ENCODE results near the gene HDAC4.
A peak's percentile ranks its signal among the peaks of the same experiment; 100 is the strongest.

The HDAC4 gene

DNA sequence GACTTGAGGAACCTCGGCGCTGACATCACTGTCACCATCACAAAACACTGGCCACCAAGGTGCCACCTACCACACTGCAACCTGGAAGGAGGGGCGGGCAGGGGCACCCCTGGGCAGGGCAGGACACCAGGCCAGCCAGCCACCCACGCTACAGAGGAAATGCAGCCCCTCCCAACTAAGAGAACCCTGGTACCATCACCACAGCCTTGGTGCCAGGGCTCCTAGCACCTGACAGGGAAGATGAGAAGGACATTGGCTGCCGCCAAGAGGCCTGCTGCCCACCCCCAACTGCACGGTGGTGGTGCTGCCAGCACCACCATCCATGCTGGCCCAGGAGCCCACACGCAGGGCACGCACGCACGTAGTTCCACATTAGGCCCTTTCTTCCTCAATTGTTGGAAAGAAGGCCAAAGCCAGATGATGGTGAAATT lies 88.7 kb downstream of the HDAC4 start:
- Histone ChIP-seq H3K4me1 (ENCODE audit: control insufficient read depth in 1 of 2, insufficient read depth in 1 of 2, low read depth in 1 of 2, low read length in 1 of 2) (peaks cover 8 to 11% of the 10 kb centered on the region in 2 experiments), H3K4me3 (ENCODE audit: low read depth in 1 of 2, low read length in 1 of 2) (no peak overlapping the region), H3K36me3 (peaks cover 8% of the 10 kb centered on the region), H3K9me3 (no peaks in the 10 kb centered on the region), H3K27me3 (no peaks in the 10 kb centered on the region), H3K27ac (peak overlapping the region; percentile 21)
- TF ChIP-seq, protein P1, sequence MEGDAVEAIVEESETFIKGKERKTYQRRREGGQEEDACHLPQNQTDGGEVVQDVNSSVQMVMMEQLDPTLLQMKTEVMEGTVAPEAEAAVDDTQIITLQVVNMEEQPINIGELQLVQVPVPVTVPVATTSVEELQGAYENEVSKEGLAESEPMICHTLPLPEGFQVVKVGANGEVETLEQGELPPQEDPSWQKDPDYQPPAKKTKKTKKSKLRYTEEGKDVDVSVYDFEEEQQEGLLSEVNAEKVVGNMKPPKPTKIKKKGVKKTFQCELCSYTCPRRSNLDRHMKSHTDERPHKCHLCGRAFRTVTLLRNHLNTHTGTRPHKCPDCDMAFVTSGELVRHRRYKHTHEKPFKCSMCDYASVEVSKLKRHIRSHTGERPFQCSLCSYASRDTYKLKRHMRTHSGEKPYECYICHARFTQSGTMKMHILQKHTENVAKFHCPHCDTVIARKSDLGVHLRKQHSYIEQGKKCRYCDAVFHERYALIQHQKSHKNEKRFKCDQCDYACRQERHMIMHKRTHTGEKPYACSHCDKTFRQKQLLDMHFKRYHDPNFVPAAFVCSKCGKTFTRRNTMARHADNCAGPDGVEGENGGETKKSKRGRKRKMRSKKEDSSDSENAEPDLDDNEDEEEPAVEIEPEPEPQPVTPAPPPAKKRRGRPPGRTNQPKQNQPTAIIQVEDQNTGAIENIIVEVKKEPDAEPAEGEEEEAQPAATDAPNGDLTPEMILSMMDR (IDR thresholded peaks at IDR 0.05) = no peak

- peaks cover 8 to 11% of the 10 kb centered on the region in 2 experiments for H3K4me1 ChIP-seq (ENCODE audit: control insufficient read depth in 1 of 2, insufficient read depth in 1 of 2, low read depth in 1 of 2, low read length in 1 of 2)
- no peak overlapping the region for H3K4me3 ChIP-seq (ENCODE audit: low read depth in 1 of 2, low read length in 1 of 2)
- TF ChIP-seq, protein P1 (IDR thresholded peaks at IDR 0.05) = no peak
- H3K9me3 ChIP-seq = no peaks in the 10 kb centered on the region
- peaks cover 8% of the 10 kb centered on the region for H3K36me3 ChIP-seq
- peak overlapping the region; percentile 21 for H3K27ac ChIP-seq
- no peaks in the 10 kb centered on the region for H3K27me3 ChIP-seq
Observed at GRCh38 chr2:239311132-239312040, 89.4 kb downstream of the HDAC4 start.

DNA sequence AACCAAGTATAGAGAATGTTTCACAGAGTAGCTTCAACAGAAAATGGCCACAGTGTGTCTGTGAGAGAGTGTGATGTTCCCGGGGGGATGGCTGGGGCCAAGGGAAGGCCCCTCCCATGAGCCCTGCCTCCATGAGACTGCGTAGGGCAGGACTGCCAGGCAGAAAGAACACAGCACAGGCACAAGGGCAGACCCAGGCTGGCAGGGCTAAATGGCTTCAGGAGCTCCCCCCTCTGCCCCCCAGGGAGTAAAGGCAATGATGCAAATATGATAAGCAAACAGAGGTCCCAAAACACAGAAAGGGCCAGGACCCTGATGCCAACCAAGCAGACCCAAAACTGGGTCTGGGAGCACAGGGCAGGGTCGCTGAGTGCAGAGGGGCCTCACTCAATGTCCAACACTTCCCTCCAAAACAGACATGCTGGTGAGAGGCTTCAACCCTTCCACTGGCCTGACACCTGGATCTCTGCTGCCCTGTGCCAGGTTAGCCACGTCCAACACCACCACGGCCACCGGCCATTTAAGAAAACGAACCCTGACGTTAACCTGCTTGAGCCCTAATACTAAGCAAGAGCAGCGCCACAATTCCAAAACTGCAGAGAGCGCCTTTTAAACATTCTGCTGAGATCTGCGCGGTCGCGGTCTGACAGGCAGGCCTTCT lies 90.3 kb downstream of the HDAC4 start:
- H3K9me3 ChIP-seq = no peaks in the 10 kb centered on the region
- TF ChIP-seq, protein P1 (IDR thresholded peaks at IDR 0.05) = no peak
- H3K36me3 ChIP-seq = peaks cover 8% of the 10 kb centered on the region
- no peaks in the 10 kb centered on the region for H3K27me3 ChIP-seq
- no peak overlapping the region for H3K4me3 ChIP-seq (ENCODE audit: low read depth in 1 of 2, low read length in 1 of 2)
- no peak overlapping the region for H3K27ac ChIP-seq
- peaks cover 8 to 11% of the 10 kb centered on the region in 2 experiments for H3K4me1 ChIP-seq (ENCODE audit: control insufficient read depth in 1 of 2, insufficient read depth in 1 of 2, low read depth in 1 of 2, low read length in 1 of 2)

DNA sequence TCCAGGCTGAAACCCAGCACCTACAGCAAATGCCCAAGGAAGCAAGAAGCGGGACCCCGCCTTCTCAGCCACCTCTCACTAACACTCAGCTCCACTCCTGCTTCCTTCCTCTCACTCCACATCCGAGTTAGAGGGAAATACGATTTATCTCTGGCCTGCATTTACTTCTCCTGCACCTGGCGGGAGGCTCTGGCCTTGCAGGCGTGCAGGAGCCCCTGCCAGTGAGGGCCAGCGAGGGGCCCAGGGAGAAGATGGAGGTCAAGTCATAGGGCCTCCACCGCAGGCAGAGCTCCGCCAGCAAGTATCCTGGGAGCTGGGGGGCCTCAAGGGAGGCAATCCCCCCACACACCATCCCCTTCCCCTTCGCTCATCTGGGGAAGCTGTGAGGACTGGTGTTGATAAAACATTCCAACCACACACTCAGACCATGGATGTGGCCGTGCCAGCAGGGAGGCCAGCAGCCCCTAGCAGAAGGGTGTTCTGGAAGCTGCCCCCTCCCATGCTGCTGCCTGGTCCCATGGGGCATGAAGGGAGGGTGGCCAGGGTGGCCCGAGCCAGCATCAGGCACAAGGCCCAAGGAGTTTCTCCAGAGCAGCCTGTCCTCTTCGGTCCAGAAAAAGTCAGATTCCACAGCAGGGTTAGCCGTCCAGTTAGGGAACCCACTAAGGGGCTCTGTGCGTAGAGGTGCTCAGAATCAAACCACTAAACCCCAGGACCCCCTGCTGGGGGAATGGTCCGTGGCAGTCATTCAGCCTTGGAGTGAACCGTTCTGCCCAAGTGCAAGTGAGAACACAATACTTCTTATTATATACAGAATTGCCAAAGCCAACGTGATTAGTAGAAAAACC lies 91.2 kb downstream of the HDAC4 start:
- Histone ChIP-seq H3K9me3 (no peaks in the 10 kb centered on the region), H3K36me3 (peaks cover 8% of the 10 kb centered on the region), H3K4me1 (ENCODE audit: control insufficient read depth in 1 of 2, insufficient read depth in 1 of 2, low read depth in 1 of 2, low read length in 1 of 2) (peaks cover 8 to 11% of the 10 kb centered on the region in 2 experiments), H3K27ac (no peak overlapping the region), H3K27me3 (no peaks in the 10 kb centered on the region), H3K4me3 (ENCODE audit: low read depth in 1 of 2, low read length in 1 of 2) (no peak overlapping the region)
- TF ChIP-seq, protein P1 (IDR thresholded peaks at IDR 0.05) = no peak

- peaks cover 8% of the 10 kb centered on the region for H3K36me3 ChIP-seq
- H3K27ac ChIP-seq = no peak overlapping the region
- no peaks in the 10 kb centered on the region for H3K27me3 ChIP-seq
- peaks cover 8 to 11% of the 10 kb centered on the region in 2 experiments for H3K4me1 ChIP-seq (ENCODE audit: control insufficient read depth in 1 of 2, insufficient read depth in 1 of 2, low read depth in 1 of 2, low read length in 1 of 2)
- TF ChIP-seq, protein P1 (IDR thresholded peaks at IDR 0.05) = no peak
- H3K4me3 ChIP-seq (ENCODE audit: low read depth in 1 of 2, low read length in 1 of 2) = no peak overlapping the region
- no peaks in the 10 kb centered on the region for H3K9me3 ChIP-seq
Observed at GRCh38 chr2:239308661-239309397, 92.0 kb downstream of the HDAC4 start.
